Nephron (organoid): ENCODE measurements around the gene NGB.

Source experiments
- H3K27ac Mint-ChIP-seq, 3 experiments: 2 replicates each; pipeline ENCODE4 v1.8.0; 2020; ENCODE audit warnings: mixed read lengths in 3 of 3, mild to moderate bottlenecking in 2 of 3, moderate library complexity in 1 of 3
- H3K27me3 Mint-ChIP-seq: 2 replicates; pipeline ENCODE4 v1.8.0; 2021; ENCODE audit warnings: low read depth, mild to moderate bottlenecking, moderate library complexity, mixed read lengths
- H3K36me3 Mint-ChIP-seq: 2 replicates; pipeline ENCODE4 v1.8.0; 2020; ENCODE audit warnings: low read depth, mixed read lengths
- H3K4me1 Mint-ChIP-seq: 2 replicates; pipeline ENCODE4 v1.8.0; 2020; ENCODE audit warnings: mixed read lengths
- H3K4me3 Mint-ChIP-seq, 3 experiments: 2 replicates each; pipeline ENCODE4 v1.8.0; 2020; ENCODE audit warnings: mild to moderate bottlenecking in 3 of 3, mixed read lengths in 3 of 3, moderate library complexity in 2 of 3
- H3K9me3 Mint-ChIP-seq: 2 replicates; pipeline ENCODE4 v1.8.0; 2020; ENCODE audit warnings: mixed read lengths
- CTCF ChIP-seq, 3 experiments: fragments of 200-600 bp; sonication (generic); IDR thresholded peaks; one replicate each; pipeline ENCODE4 v1.5.0; 2021; ENCODE audit warnings: antibody characterized with exemption in 3 of 3; ENCODE audit not compliant: unreplicated experiment in 3 of 3

The NGB gene

GRCh38 chr14:77309131-77309530, 38.1 kb upstream of the NGB start:
- Mint-ChIP-seq H3K9me3 (no peaks in the 10 kb centered on the region), H3K4me3 (no peak overlapping the region), H3K27me3 (no peaks in the 10 kb centered on the region), H3K27ac (peak overlapping the region in 2 of 3 experiments; percentile 7 to 50), H3K36me3 (peaks cover 19% of the 10 kb centered on the region), H3K4me1 (peaks cover 57% of the 10 kb centered on the region)
- TF ChIP-seq CTCF (IDR thresholded peaks at IDR 0.05; ENCODE audit: unreplicated experiment in 3 of 3), result no peak

DNA sequence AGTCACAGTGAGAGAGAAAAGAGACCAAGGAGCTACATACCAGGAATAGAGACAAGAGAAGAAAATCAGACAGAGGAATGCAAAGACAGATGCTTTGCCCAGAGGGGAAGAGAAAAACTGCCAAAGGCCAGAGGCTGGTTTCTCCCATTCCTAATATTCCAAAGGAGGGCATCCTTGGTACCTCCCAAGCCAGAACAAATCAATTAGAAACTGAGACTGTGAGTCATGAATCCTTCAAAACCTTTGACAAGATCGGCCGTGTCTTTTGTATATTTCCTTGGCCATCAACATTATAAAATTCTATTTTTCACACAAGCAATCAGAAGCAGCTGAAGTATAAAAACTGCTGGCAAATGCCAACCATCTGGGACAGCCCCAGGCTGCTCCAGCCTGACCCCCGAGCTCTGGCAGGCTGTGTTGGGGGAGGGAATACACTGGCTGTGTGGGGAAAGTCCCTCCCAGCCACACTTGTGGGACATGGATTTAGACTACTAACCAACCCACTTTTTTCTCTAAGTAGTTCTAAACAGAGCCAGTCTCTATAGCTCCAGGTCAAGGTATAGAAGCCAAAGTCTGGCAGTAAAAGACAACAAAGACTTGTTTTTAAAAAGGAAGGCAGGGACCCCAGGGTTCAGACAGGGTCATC, 36.0 kb upstream of the NGB start:
- no peaks in the 10 kb centered on the region for H3K27me3 Mint-ChIP-seq
- H3K4me1 Mint-ChIP-seq, result peaks cover 48% of the 10 kb centered on the region
- H3K27ac Mint-ChIP-seq, result peak overlapping the region; percentile 89 to 94 (median 92)
- no peaks in the 10 kb centered on the region for H3K9me3 Mint-ChIP-seq
- H3K4me3 Mint-ChIP-seq, result peak overlapping the region in 2 of 3 experiments; percentile 3 to 23
- no peak for TF ChIP-seq CTCF (IDR thresholded peaks at IDR 0.05; ENCODE audit: unreplicated experiment in 3 of 3)
- peaks cover 26% of the 10 kb centered on the region for H3K36me3 Mint-ChIP-seq

- H3K4me3 Mint-ChIP-seq, result peak overlapping the region in 2 of 3 experiments; percentile 23 to 34
- H3K9me3 Mint-ChIP-seq, result no peaks in the 10 kb centered on the region
- peaks cover 23% of the 10 kb centered on the region for H3K36me3 Mint-ChIP-seq
- TF ChIP-seq CTCF (IDR thresholded peaks at IDR 0.05; ENCODE audit: unreplicated experiment in 3 of 3), result no peak
- peaks cover 48% of the 10 kb centered on the region for H3K4me1 Mint-ChIP-seq
- H3K27ac Mint-ChIP-seq, result peak overlapping the region; percentile 89 to 94 (median 92)
- no peaks in the 10 kb centered on the region for H3K27me3 Mint-ChIP-seq
Observed at GRCh38 chr14:77306416-77306815, 35.4 kb upstream of the NGB start.

DNA sequence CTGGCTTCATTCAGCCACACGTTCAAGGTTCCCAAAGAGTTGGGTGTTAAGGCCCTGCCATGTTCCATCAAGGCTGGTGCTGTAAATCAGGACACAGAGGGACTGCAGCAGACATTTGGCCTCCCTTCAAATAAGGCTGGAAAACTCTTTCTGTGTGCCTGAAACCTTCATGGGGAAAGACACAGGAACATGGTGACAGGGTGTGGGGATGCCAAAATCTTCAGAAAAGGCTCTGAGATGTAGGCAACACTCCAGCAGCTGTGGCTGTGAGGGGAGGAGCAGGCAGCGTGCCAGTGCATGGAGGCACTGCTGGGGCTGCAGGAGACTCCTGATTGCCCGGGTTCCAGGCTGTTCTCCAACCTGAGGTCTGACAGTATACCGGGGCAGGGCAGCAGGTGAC, 34.7 kb upstream of the NGB start:
- Mint-ChIP-seq H3K4me3 (peak overlapping the region in 1 of 3 experiments; percentile 23), H3K27ac (peak overlapping the region in 1 of 3 experiments; percentile 94), H3K36me3 (peaks cover 19% of the 10 kb centered on the region), H3K27me3 (no peaks in the 10 kb centered on the region), H3K9me3 (no peaks in the 10 kb centered on the region), H3K4me1 (peaks cover 54% of the 10 kb centered on the region)
- TF ChIP-seq CTCF (IDR thresholded peaks at IDR 0.05; ENCODE audit: unreplicated experiment in 3 of 3), result no peak

GRCh38 chr14:77303417-77304156, 32.6 kb upstream of the NGB start:
- Mint-ChIP-seq H3K36me3 (peaks cover 22% of the 10 kb centered on the region), H3K9me3 (no peaks in the 10 kb centered on the region), H3K27ac (peak overlapping the region in 2 of 3 experiments; percentile 7 to 19), H3K27me3 (no peaks in the 10 kb centered on the region), H3K4me1 (peaks cover 46% of the 10 kb centered on the region), H3K4me3 (no peak overlapping the region)
- no peak for TF ChIP-seq CTCF (IDR thresholded peaks at IDR 0.05; ENCODE audit: unreplicated experiment in 3 of 3)
